ENCODE results near the gene COQ2. TPM values are rescaled to one million over a fixed set of nuclear protein-coding genes. Genes with fewer than 3 reads are reported as not detected.

The COQ2 gene
- total and polyA plus RNA-seq, 8 donors, result 2.8 to 5.4 (median 3.9) TPM

- ATAC-seq (no peak), DNase-seq (no peak), FAIRE-seq (no peak)
- Histone ChIP-seq H3K9me3 (no peaks in the 10 kb centered on the region), H3K27ac (no peak overlapping the region), H3K27me3 (no peaks in the 10 kb centered on the region), H3K4me3 (no peak overlapping the region), H3K4me1 (no peaks in the 10 kb centered on the region), H3K36me3 (peaks cover 0 to 9% (median 0%) of the 10 kb centered on the region in 3 donors)
- 74 to 83% methylated on average over 1 of the region's 1 CpG for WGBS, 2 donors
- intact Hi-C loops (cut with DNase I), result no loop called here
- TF ChIP-seq CTCF (IDR thresholded peaks at IDR 0.05), result no peak
Measured at GRCh38 chr4:83266689-83267088, 17.9 kb downstream of the COQ2 start.

DNA sequence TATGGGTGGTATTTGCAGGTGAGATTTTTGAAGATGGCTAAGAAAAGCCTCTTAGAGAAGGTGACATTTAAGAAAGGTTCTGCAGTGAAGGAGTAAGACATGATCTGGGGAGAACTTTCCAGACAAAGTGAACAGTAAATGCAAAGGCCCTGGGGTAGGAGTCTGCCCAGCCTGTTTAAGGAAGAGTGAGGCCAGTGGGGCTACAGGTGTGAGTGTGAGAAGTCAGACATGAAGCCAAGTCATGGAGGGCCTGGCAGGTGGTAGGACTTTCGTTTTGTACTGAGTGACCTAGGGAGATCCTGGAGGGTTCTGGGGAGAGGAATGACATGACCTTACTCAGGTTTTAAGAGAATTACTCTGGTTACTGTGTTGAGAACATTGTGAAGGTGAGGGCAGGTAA lies 21.5 kb downstream of the COQ2 start:
- ATAC-seq (no peak), FAIRE-seq (no peak), DNase-seq (no peak)
- no peak for TF ChIP-seq CTCF (IDR thresholded peaks at IDR 0.05)
- intact Hi-C loops (cut with DNase I), result loop anchor here in 1 of 3 donors (5.0 kb wide), 1 partner anchor 191 kb away; no protein-coding TSS in a partner anchor
- Histone ChIP-seq H3K4me1 (peaks cover 0 to 3% (median 0%) of the 10 kb centered on the region in 3 donors), H3K36me3 (peaks cover 0 to 4% (median 0%) of the 10 kb centered on the region in 3 donors), H3K27me3 (no peaks in the 10 kb centered on the region), H3K4me3 (no peak overlapping the region), H3K27ac (no peak overlapping the region), H3K9me3 (no peaks in the 10 kb centered on the region)
- 85 to 86% methylated on average over 1 of the region's 1 CpG for WGBS, 2 donors

DNA sequence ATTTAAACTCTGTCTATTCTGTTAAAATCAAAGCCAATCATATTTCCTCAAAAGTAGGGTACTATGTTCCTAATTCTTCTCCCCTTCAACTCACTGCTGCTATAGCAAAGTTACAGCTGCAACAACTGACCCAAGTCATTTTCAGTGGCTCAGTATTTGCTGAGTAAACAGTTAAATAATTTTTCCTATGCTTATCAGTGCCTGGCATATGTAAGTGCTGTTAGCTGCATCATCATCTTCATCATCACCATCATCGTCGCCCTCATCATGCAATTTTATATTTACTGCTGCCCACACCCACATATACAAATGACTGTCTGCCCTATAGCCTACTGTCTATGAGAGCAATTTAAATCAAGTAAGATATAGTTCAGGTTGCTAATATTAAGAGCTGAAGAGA lies 21.9 kb downstream of the COQ2 start:
- peaks cover 0 to 3% (median 0%) of the 10 kb centered on the region in 3 donors for H3K4me1 ChIP-seq
- no peak overlapping the region for H3K27ac ChIP-seq
- no peak overlapping the region for H3K4me3 ChIP-seq
- no peaks in the 10 kb centered on the region for H3K27me3 ChIP-seq
- DNase-seq (no peak), FAIRE-seq (no peak), ATAC-seq (no peak)
- peaks cover 0 to 4% (median 0%) of the 10 kb centered on the region in 3 donors for H3K36me3 ChIP-seq
- TF ChIP-seq CTCF (IDR thresholded peaks at IDR 0.05), result no peak
- 44 to 53% methylated on average over 2 of the region's 2 CpGs for WGBS, 2 donors
- no peaks in the 10 kb centered on the region for H3K9me3 ChIP-seq
- intact Hi-C loops (cut with DNase I), result loop anchor here in 1 of 3 donors (5.0 kb wide), 1 partner anchor 190 kb away; no protein-coding TSS in a partner anchor

DNA sequence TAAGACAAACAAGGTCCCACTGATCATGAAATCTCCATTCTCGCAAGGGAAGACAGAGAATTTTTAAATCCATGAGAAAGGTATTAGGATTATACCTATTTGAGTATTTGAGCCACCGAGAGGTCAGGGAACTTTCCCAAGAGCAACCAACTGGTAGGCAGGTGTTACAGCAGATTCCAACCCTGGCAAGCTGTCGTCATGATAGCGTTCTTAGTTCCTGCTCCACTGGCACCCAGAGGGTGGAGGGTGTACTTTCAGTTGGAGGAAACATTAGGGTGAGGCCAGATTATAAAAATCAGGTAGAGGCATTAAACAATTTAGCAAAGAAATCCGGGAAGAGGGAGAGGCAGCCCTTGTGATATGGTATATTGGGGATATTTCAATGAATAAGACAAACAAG lies 23.3 kb downstream of the COQ2 start:
- ATAC-seq (peak; percentile 49 to 88 (median 79)), FAIRE-seq (no peak), DNase-seq (peak in 3 of 6 donors; percentile 24 to 40 (median 34))
- peaks cover 0 to 3% (median 0%) of the 10 kb centered on the region in 3 donors for H3K4me1 ChIP-seq
- intact Hi-C loops (cut with DNase I), result loop anchor here in 1 of 3 donors (5.0 kb wide), 1 partner anchor 189 kb away; no protein-coding TSS in a partner anchor
- WGBS, 2 donors, result 43 to 46% methylated on average over 5 of the region's 5 CpGs
- no peaks in the 10 kb centered on the region for H3K27me3 ChIP-seq
- no peaks in the 10 kb centered on the region for H3K36me3 ChIP-seq
- no peak overlapping the region for H3K4me3 ChIP-seq
- no peak for TF ChIP-seq CTCF (IDR thresholded peaks at IDR 0.05)
- no peaks in the 10 kb centered on the region for H3K9me3 ChIP-seq
- H3K27ac ChIP-seq, result no peak overlapping the region

GRCh38 chr4:83259586-83259985 lies 25.0 kb downstream of the COQ2 start:
- no peak for DNase-seq
- TF ChIP-seq CTCF (IDR thresholded peaks at IDR 0.05), result no peak
- 98 to 100% methylated on average over 1 of the region's 1 CpG for WGBS, 2 donors
- no peak for ATAC-seq
- Histone ChIP-seq H3K9me3 (no peaks in the 10 kb centered on the region), H3K27ac (no peak overlapping the region), H3K27me3 (no peaks in the 10 kb centered on the region), H3K4me3 (no peak overlapping the region), H3K36me3 (no peaks in the 10 kb centered on the region), H3K4me1 (peaks cover 0 to 3% (median 0%) of the 10 kb centered on the region in 3 donors)
- no peak for FAIRE-seq
- intact Hi-C loops (cut with DNase I), result no loop called here
